ENCODE measurements around the gene TAPBP.
"Not testable (repeated sequence)": the region's sequence is repeated elsewhere in the genome, so short reads cannot be mapped to it uniquely, and the experiment has no call there.

The TAPBP gene

GRCh38 chr6:33296797-33297405 lies 17.0 kb downstream of the TAPBP start:
- DNase-seq (ENCODE audit: low read depth in 2 of 2) = no peak

DNA sequence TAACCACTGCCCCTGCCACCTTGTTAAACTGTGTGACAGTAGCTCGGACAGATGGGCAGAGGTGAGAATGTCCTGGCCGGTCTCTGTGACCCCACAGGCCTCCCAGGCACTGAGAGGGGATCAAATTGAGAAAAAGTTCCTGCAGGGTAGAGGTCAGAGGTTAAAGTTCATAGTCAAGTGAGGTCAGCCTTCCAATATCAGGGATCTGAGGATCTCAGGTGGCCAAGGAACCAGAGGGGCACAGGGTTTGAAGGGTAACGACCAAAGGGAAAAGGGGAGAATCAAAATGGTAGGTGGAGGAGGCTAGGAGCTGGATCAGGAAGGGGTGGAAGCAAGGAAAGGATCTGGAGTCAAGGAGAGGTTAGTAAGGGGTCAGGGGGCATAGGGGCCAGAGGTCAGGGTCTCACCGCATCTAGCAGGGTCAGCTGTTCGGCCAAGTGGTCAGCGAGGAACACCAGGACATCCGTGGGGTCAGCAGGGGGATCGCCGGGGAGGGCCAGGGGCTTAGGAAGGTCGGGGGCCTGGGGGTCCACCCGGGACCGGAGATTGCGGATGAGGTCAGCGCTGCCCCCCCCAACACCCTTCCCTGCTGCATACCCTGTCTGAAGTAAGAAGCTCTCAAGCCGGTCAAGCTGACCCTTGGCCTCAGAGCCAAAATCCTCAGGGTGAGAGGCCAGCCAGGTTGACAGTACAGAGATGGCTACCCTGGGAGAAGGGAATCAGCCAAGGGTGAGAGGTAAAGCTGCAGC lies 18.1 kb downstream of the TAPBP start:
- DNase-seq (ENCODE audit: low read depth in 2 of 2) = no peak

DNA sequence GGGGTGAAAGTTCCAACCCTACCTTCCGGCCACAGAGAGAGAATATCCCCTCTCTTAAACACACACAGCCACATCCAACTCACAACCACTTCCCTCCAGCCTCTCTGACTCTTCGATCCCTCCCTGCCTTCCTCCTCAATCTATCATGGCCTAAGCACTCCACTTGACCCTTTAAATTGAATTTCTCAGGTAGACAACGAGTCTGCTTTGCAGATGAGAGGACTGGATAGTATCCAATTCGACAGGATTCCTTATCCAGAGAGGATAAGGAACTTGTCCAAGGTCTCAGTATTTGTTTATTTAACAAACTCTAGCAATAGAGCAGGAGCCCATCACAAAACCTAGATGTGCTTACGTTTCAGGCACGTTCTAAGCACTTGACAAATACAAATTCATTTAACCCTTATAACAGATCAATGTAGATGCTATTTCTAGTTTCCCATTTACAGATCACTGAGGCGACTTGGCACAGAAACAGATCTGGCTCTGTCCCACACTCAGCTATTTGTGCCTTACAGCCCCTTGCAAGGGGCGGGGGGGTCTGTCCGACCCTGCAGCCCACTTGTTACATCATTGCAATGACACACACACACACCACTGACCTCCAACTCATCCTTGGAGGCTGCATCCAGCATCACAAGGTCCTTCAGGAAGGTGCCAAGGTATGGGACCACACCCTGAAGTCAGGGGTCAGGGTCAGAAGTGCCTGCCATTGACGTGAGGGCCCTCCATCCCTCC lies 19.6 kb downstream of the TAPBP start:
- DNase-seq (ENCODE audit: low read depth in 2 of 2) = no peak

DNA sequence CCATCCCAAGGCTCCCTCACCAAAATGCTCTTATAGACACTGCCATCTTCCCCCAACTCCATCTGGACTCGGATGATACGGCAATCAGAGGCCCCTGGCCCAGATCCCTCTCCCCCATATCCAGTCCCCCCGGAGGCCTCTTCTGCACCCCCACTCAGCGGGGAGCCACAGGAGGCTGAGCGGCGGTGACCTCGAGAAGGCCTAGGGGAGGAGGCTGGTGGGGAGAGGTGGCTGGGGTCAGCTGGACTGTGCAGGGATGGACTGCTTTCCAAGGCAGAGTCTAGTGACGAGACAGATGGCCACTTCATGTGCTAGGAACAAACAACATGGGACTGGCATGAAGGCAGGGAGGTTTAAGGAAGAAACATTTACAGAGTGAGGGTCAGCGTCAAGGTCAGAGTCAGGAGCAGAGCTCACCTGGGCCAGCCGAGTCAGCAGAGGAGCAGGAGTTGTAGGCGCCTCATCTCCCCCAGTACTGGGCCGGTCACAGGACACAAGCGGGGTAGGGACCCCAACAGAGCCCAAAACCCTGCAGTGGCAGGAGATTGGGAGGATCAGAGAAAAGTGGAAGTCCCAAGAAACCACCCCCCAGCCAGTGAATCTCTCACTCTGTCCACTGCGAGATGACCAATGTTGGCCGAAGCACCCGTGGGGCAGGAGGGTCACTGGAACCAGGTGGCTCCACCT lies 20.7 kb downstream of the TAPBP start:
- no peak for DNase-seq (ENCODE audit: low read depth in 2 of 2)

DNA sequence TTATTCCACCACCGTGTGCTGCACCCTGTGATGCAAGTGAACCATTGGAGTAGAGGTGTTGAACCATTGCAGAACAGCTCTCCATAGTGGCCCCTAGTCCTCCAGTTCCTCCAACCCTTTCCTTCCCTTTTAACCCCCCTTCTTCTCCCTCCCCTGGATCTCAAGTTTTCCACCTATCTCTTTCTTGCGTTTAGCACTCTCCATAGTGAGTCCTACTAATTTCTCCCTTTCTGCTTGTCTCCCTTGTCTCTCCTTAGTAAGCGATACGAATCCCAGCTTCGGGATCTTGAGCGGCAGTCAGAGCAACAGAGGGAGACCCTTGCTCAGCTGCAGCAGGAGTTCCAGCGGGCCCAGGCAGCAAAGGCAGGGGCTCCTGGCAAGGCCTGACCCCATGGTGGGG lies 23.4 kb downstream of the TAPBP start:
- DNase-seq (ENCODE audit: low read depth in 2 of 2) = no peak

- DNase-seq (ENCODE audit: low read depth in 2 of 2) = no peak
Measured at GRCh38 chr6:33289784-33290315, 24.0 kb downstream of the TAPBP start.

GRCh38 chr6:33288921-33289783 lies 24.7 kb downstream of the TAPBP start, which contains the start of the genes PFDN6 and WDR46:
TSS of gene PFDN6 (plus strand) at chr6:33289601. CDS start at chr6:33289857, 256 bp downstream.
TSS of gene WDR46 (minus strand) at chr6:33289239. CDS start at chr6:33289170, 69 bp downstream.
- peak; percentile 61 to 75 for DNase-seq (ENCODE audit: low read depth in 2 of 2)

- no peak for DNase-seq (ENCODE audit: low read depth in 2 of 2)
Measured at GRCh38 chr6:33288141-33288920, 25.5 kb downstream of the TAPBP start.

GRCh38 chr6:33286946-33287914 lies 26.6 kb downstream of the TAPBP start:
- no peak for DNase-seq (ENCODE audit: low read depth in 2 of 2)

GRCh38 chr6:33285214-33285613 lies 28.7 kb downstream of the TAPBP start:
- not testable (repeated sequence) for DNase-seq (ENCODE audit: low read depth in 2 of 2)

- no peak for DNase-seq (ENCODE audit: low read depth in 2 of 2)
Measured at GRCh38 chr6:33280539-33280938, 33.3 kb downstream of the TAPBP start.

GRCh38 chr6:33279971-33280511 lies 33.8 kb downstream of the TAPBP start:
- DNase-seq (ENCODE audit: low read depth in 2 of 2) = no peak

GRCh38 chr6:33279257-33279695 lies 34.6 kb downstream of the TAPBP start:
- no peak for DNase-seq (ENCODE audit: low read depth in 2 of 2)

DNA sequence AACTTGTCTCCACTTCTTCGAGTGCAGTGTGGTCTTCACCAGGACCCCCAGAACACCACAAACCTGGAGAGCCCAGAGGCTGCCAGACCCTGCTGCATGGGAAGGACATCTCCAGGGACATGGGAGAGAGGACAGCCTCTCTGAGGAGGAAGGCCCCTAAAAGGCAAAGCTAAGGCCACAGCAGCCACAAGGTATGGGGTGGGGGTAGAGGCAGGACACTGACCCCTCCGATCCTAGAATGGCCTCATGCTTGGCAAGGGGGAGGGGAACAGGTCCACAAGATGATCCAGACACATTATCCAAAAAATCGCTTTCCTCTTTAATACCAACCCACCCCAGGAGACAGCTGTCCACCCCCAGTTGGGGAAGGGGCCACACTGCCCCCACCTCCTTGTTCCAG lies 35.1 kb downstream of the TAPBP start:
- DNase-seq (ENCODE audit: low read depth in 2 of 2) = no peak

DNA sequence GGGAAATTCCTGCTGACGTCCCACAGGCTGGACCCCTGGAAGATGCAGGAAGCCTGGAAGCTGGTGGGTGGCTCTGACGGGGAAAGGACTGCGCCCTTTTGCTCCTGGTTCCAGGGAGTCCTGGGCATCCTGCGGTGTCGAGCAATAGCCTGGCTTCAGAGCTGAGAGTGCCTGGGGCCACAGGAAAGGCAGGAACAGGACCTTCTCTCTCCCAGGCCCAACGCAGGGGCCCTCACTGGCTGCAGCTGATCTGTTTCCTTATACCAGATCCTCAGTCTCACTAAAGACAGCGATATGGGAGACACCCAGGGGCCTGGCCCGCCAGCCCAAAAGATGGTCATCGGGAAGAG lies 35.5 kb downstream of the TAPBP start:
- no peak for DNase-seq (ENCODE audit: low read depth in 2 of 2)

GRCh38 chr6:33277663-33278391 lies 36.1 kb downstream of the TAPBP start:
- DNase-seq (ENCODE audit: low read depth in 2 of 2) = no peak

- DNase-seq (ENCODE audit: low read depth in 2 of 2) = peak in 1 of 2 donors; percentile 35
Measured at GRCh38 chr6:33276864-33277662, 36.8 kb downstream of the TAPBP start, which contains the start of gene B3GALT4. TSS of gene B3GALT4 (plus strand) at chr6:33277123. CDS start at chr6:33277420, 297 bp downstream.

Data from activated CD8-positive, alpha-beta memory T cell treated with anti-CD3 and anti-CD28 coated beads for 4 hours (primary cell).